Measurements from ENCODE around the gene FOXK2. TPM values are rescaled to one million over a fixed set of nuclear protein-coding genes. Genes with fewer than 3 reads are reported as not detected.

Gene FOXK2
- total RNA-seq, 4 donors from 2014 or later, result 35.8 to 61.0 (median 38.4) TPM

GRCh38 chr17:82636626-82637598, 117.4 kb downstream of the FOXK2 start:
- DNase-seq (ENCODE audit: low spot score), result no peak
- no peak for TF ChIP-seq CTCF (IDR thresholded peaks at IDR 0.05)
- ATAC-seq (ENCODE audit: low FRiP score), result no peak

- DNase-seq (ENCODE audit: low spot score) (no peak), ATAC-seq (ENCODE audit: low FRiP score) (no peak)
- TF ChIP-seq CTCF (IDR thresholded peaks at IDR 0.05), result no peak
These were observed 118.7 kb downstream of the FOXK2 start for GRCh38 chr17:82638183-82638773.

- DNase-seq (ENCODE audit: low spot score), result no peak
- no peak for ATAC-seq (ENCODE audit: low FRiP score)
- TF ChIP-seq CTCF (IDR thresholded peaks at IDR 0.05), result no peak
These were observed 120.1 kb downstream of the FOXK2 start for GRCh38 chr17:82639628-82640027.

GRCh38 chr17:82640036-82640435, 120.5 kb downstream of the FOXK2 start:
- no peak for DNase-seq (ENCODE audit: low spot score)
- ATAC-seq (ENCODE audit: low FRiP score), result no peak
- no peak for TF ChIP-seq CTCF (IDR thresholded peaks at IDR 0.05)

- DNase-seq (ENCODE audit: low spot score) (no peak), ATAC-seq (ENCODE audit: low FRiP score) (no peak)
- no peak for TF ChIP-seq CTCF (IDR thresholded peaks at IDR 0.05)
These were observed 122.5 kb downstream of the FOXK2 start for GRCh38 chr17:82642022-82642421.

GRCh38 chr17:82644148-82644547, 124.6 kb downstream of the FOXK2 start:
- DNase-seq (ENCODE audit: low spot score) (no peak), ATAC-seq (ENCODE audit: low FRiP score) (no peak)
- TF ChIP-seq CTCF (IDR thresholded peaks at IDR 0.05), result no peak
